Measurements from ENCODE around the gene SGPL1.

DNA sequence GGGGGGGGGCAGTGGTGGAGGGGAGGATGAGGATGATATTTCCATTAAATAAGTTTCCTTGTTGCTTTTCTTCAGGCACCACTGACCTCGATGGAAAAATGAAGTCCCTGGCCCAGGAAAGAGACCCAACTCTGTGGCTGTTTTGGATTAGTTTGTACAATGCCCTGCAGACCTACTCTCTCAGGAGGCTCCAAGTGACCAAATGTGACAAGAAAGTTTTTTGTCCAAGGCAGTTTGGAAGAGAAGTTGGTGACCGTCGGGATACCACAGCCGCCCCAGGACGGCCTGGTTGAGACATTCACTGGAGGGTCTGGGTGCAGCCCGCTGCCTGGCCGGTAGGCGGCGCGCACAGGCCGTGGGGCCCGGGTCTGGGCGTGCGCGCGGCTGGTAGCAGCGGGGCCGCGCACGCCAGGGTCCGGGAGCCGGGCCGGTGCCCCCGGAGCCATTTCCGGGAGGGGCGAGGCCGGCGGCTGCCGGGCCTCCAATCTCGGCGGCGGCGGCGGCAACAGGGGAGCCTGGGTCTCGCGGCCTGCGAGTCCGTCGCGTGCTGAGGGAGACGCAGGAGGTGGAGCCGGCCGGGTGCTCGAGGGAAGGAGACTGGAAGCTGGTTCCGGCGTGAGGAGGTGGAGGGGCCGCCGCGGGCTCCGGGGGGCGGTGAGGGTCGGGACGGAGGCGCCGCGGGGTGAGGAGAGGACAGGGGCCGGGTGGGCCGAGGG, at the start of gene SGPL1:
- TF ChIP-seq, protein P1, sequence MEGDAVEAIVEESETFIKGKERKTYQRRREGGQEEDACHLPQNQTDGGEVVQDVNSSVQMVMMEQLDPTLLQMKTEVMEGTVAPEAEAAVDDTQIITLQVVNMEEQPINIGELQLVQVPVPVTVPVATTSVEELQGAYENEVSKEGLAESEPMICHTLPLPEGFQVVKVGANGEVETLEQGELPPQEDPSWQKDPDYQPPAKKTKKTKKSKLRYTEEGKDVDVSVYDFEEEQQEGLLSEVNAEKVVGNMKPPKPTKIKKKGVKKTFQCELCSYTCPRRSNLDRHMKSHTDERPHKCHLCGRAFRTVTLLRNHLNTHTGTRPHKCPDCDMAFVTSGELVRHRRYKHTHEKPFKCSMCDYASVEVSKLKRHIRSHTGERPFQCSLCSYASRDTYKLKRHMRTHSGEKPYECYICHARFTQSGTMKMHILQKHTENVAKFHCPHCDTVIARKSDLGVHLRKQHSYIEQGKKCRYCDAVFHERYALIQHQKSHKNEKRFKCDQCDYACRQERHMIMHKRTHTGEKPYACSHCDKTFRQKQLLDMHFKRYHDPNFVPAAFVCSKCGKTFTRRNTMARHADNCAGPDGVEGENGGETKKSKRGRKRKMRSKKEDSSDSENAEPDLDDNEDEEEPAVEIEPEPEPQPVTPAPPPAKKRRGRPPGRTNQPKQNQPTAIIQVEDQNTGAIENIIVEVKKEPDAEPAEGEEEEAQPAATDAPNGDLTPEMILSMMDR (conservative IDR thresholded peaks at IDR 0.05 in 1 of 2, IDR thresholded peaks at IDR 0.05 in 1 of 2; ENCODE audit: extremely low read depth in 1 of 2, insufficient read depth in 1 of 2, low read depth in 1 of 2, low read length in 2 of 2), result peak; percentile 86 to 90
- no peak for TF ChIP-seq EZH2 (IDR thresholded peaks at IDR 0.05; ENCODE audit: borderline replicate concordance, low read length)
